ENCODE data around the gene LONP1.

LONP1 gene

GRCh38 chr19:5679289-5680083, 40.5 kb downstream of the LONP1 start:
- H4K91ac ChIP-seq (ENCODE audit: low read depth, low read length, poor library complexity): no peak overlapping the region
- H2BK15ac ChIP-seq (ENCODE audit: low read length): peak overlapping the region; percentile 25
- peak overlapping the region; percentile 89 for H3K9ac ChIP-seq (ENCODE audit: low read depth, low read length, poor library complexity)
- peaks cover 2 to 12% of the 10 kb centered on the region in 2 donors for H3K36me3 ChIP-seq (replicated peaks in 1 of 2; ENCODE audit: control insufficient read depth in 2 of 2, insufficient read depth in 2 of 2, low read length in 2 of 2)
- peak overlapping the region; percentile 92 for H3K18ac ChIP-seq (ENCODE audit: low read length)
- no peak overlapping the region for H3K14ac ChIP-seq (ENCODE audit: low read length)
- no peak overlapping the region for H3K27ac ChIP-seq (replicated peaks; ENCODE audit: low read length)
- H3K4ac ChIP-seq (ENCODE audit: low read length): no peak overlapping the region
- no peak overlapping the region for H4K8ac ChIP-seq (ENCODE audit: low read depth, low read length)
- no peaks in the 10 kb centered on the region for H3K27me3 ChIP-seq (ENCODE audit: control insufficient read depth in 3 of 3, insufficient read depth in 3 of 3, low read depth in 1 of 3, low read length in 3 of 3)
- H2AK5ac ChIP-seq (ENCODE audit: low read depth, low read length): peak overlapping the region; percentile 94
- H3K4me2 ChIP-seq (ENCODE audit: insufficient read depth, low read length, poor library complexity, severe bottlenecking): peak overlapping the region; percentile 82
- H3K4me1 ChIP-seq (ENCODE audit: control insufficient read depth in 2 of 2, insufficient read depth in 1 of 2, low read depth in 1 of 2, low read length in 2 of 2): peaks cover 10 to 23% of the 10 kb centered on the region in 2 donors
- peak overlapping the region; percentile 63 to 87 for H3K4me3 ChIP-seq (ENCODE audit: low read length in 2 of 2)
- no CpG with 5 or more reads among the region's 26 CpGs for WGBS, 2 donors (ENCODE audit: extremely low coverage in 2 of 2, insufficient read length in 2 of 2, insufficient replicate concordance in 1 of 2)
- H3K23ac ChIP-seq (ENCODE audit: low read depth, low read length, poor library complexity): peak overlapping the region; percentile 29
- DNase-seq (ENCODE audit: low spot score): no peak
- peak overlapping the region; percentile 96 for H2AFZ ChIP-seq (ENCODE audit: low read length)
- no peak overlapping the region for H2BK120ac ChIP-seq (ENCODE audit: low read depth, low read length)
- no peak overlapping the region for H2BK12ac ChIP-seq (ENCODE audit: low read length)
- H3K9me3 ChIP-seq (replicated peaks in 1 of 2; ENCODE audit: control insufficient read depth in 2 of 2, insufficient read depth in 1 of 2, low read depth in 1 of 2, low read length in 2 of 2): peaks cover 0 to 1% of the 10 kb centered on the region in 2 donors
- peak overlapping the region; percentile 2 for H2BK5ac ChIP-seq (ENCODE audit: low read length)
- peaks cover 17% of the 10 kb centered on the region for H3K79me1 ChIP-seq (ENCODE audit: low read depth, low read length)

GRCh38 chr19:5678071-5678718, 41.8 kb downstream of the LONP1 start:
- no peak overlapping the region for H2BK12ac ChIP-seq (ENCODE audit: low read length)
- H3K4me1 ChIP-seq (ENCODE audit: control insufficient read depth in 2 of 2, insufficient read depth in 1 of 2, low read depth in 1 of 2, low read length in 2 of 2): peaks cover 10 to 23% of the 10 kb centered on the region in 2 donors
- no peak overlapping the region for H3K4me3 ChIP-seq (ENCODE audit: low read length in 2 of 2)
- peaks cover 0 to 1% of the 10 kb centered on the region in 2 donors for H3K9me3 ChIP-seq (replicated peaks in 1 of 2; ENCODE audit: control insufficient read depth in 2 of 2, insufficient read depth in 1 of 2, low read depth in 1 of 2, low read length in 2 of 2)
- peak overlapping the region; percentile 75 for H2BK5ac ChIP-seq (ENCODE audit: low read length)
- no peak overlapping the region for H3K4ac ChIP-seq (ENCODE audit: low read length)
- H4K8ac ChIP-seq (ENCODE audit: low read depth, low read length): no peak overlapping the region
- no peaks in the 10 kb centered on the region for H3K27me3 ChIP-seq (ENCODE audit: control insufficient read depth in 3 of 3, insufficient read depth in 3 of 3, low read depth in 1 of 3, low read length in 3 of 3)
- H3K27ac ChIP-seq (replicated peaks; ENCODE audit: low read length): no peak overlapping the region
- H3K18ac ChIP-seq (ENCODE audit: low read length): no peak overlapping the region
- peaks cover 17% of the 10 kb centered on the region for H3K79me1 ChIP-seq (ENCODE audit: low read depth, low read length)
- no peak overlapping the region for H2BK15ac ChIP-seq (ENCODE audit: low read length)
- H4K91ac ChIP-seq (ENCODE audit: low read depth, low read length, poor library complexity): no peak overlapping the region
- peaks cover 3 to 19% of the 10 kb centered on the region in 2 donors for H3K36me3 ChIP-seq (replicated peaks in 1 of 2; ENCODE audit: control insufficient read depth in 2 of 2, insufficient read depth in 2 of 2, low read length in 2 of 2)
- no peak for DNase-seq (ENCODE audit: low spot score)
- no CpG with 5 or more reads among the region's 22 CpGs for WGBS, 2 donors (ENCODE audit: extremely low coverage in 2 of 2, insufficient read length in 2 of 2, insufficient replicate concordance in 1 of 2)
- no peak overlapping the region for H3K23ac ChIP-seq (ENCODE audit: low read depth, low read length, poor library complexity)
- no peak overlapping the region for H3K14ac ChIP-seq (ENCODE audit: low read length)
- H2AFZ ChIP-seq (ENCODE audit: low read length): no peak overlapping the region
- H3K9ac ChIP-seq (ENCODE audit: low read depth, low read length, poor library complexity): no peak overlapping the region
- H3K4me2 ChIP-seq (ENCODE audit: insufficient read depth, low read length, poor library complexity, severe bottlenecking): no peak overlapping the region
- H2BK120ac ChIP-seq (ENCODE audit: low read depth, low read length): no peak overlapping the region
- H2AK5ac ChIP-seq (ENCODE audit: low read depth, low read length): peak overlapping the region; percentile 35

GRCh38 chr19:5677580-5677979, 42.4 kb downstream of the LONP1 start:
- H3K9ac ChIP-seq (ENCODE audit: low read depth, low read length, poor library complexity): peak overlapping the region; percentile 21
- WGBS, 2 donors (ENCODE audit: extremely low coverage in 2 of 2, insufficient read length in 2 of 2, insufficient replicate concordance in 1 of 2): no CpG with 5 or more reads among the region's 9 CpGs
- H3K4me1 ChIP-seq (ENCODE audit: control insufficient read depth in 2 of 2, insufficient read depth in 1 of 2, low read depth in 1 of 2, low read length in 2 of 2): peaks cover 10 to 23% of the 10 kb centered on the region in 2 donors

GRCh38 chr19:5677136-5677535, 42.8 kb downstream of the LONP1 start:
- no peaks in the 10 kb centered on the region for H3K27me3 ChIP-seq (ENCODE audit: control insufficient read depth in 3 of 3, insufficient read depth in 3 of 3, low read depth in 1 of 3, low read length in 3 of 3)
- H3K18ac ChIP-seq (ENCODE audit: low read length): no peak overlapping the region
- no peak overlapping the region for H2AK5ac ChIP-seq (ENCODE audit: low read depth, low read length)
- no peak overlapping the region for H3K4me2 ChIP-seq (ENCODE audit: insufficient read depth, low read length, poor library complexity, severe bottlenecking)
- H3K4ac ChIP-seq (ENCODE audit: low read length): no peak overlapping the region
- no peak overlapping the region for H3K27ac ChIP-seq (replicated peaks; ENCODE audit: low read length)
- peak overlapping the region; percentile 65 for H3K23ac ChIP-seq (ENCODE audit: low read depth, low read length, poor library complexity)
- no peak overlapping the region for H2AFZ ChIP-seq (ENCODE audit: low read length)
- peaks cover 3 to 21% of the 10 kb centered on the region in 2 donors for H3K36me3 ChIP-seq (replicated peaks in 1 of 2; ENCODE audit: control insufficient read depth in 2 of 2, insufficient read depth in 2 of 2, low read length in 2 of 2)
- H2BK5ac ChIP-seq (ENCODE audit: low read length): peak overlapping the region; percentile 75
- peaks cover 0 to 1% of the 10 kb centered on the region in 2 donors for H3K9me3 ChIP-seq (replicated peaks in 1 of 2; ENCODE audit: control insufficient read depth in 2 of 2, insufficient read depth in 1 of 2, low read depth in 1 of 2, low read length in 2 of 2)
- no peak overlapping the region for H3K14ac ChIP-seq (ENCODE audit: low read length)
- H3K4me1 ChIP-seq (ENCODE audit: control insufficient read depth in 2 of 2, insufficient read depth in 1 of 2, low read depth in 1 of 2, low read length in 2 of 2): peaks cover 10 to 19% of the 10 kb centered on the region in 2 donors
- H3K4me3 ChIP-seq (ENCODE audit: low read length in 2 of 2): no peak overlapping the region
- H3K79me1 ChIP-seq (ENCODE audit: low read depth, low read length): peaks cover 17% of the 10 kb centered on the region
- WGBS, 2 donors (ENCODE audit: extremely low coverage in 2 of 2, insufficient read length in 2 of 2, insufficient replicate concordance in 1 of 2): no CpG with 5 or more reads among the region's 10 CpGs
- no peak overlapping the region for H3K9ac ChIP-seq (ENCODE audit: low read depth, low read length, poor library complexity)
- no peak overlapping the region for H4K91ac ChIP-seq (ENCODE audit: low read depth, low read length, poor library complexity)
- H2BK12ac ChIP-seq (ENCODE audit: low read length): no peak overlapping the region
- no peak overlapping the region for H2BK15ac ChIP-seq (ENCODE audit: low read length)
- no peak overlapping the region for H2BK120ac ChIP-seq (ENCODE audit: low read depth, low read length)
- H4K8ac ChIP-seq (ENCODE audit: low read depth, low read length): no peak overlapping the region
- no peak for DNase-seq (ENCODE audit: low spot score)

More at GRCh38 chr19:5677580-5677979, 42.4 kb downstream of the LONP1 start:
- H3K14ac ChIP-seq (ENCODE audit: low read length): no peak overlapping the region
- H4K8ac ChIP-seq (ENCODE audit: low read depth, low read length): no peak overlapping the region
- no peak overlapping the region for H3K4me3 ChIP-seq (ENCODE audit: low read length in 2 of 2)
- no peaks in the 10 kb centered on the region for H3K27me3 ChIP-seq (ENCODE audit: control insufficient read depth in 3 of 3, insufficient read depth in 3 of 3, low read depth in 1 of 3, low read length in 3 of 3)
- H3K9me3 ChIP-seq (replicated peaks in 1 of 2; ENCODE audit: control insufficient read depth in 2 of 2, insufficient read depth in 1 of 2, low read depth in 1 of 2, low read length in 2 of 2): peaks cover 0 to 1% of the 10 kb centered on the region in 2 donors
- no peak overlapping the region for H4K91ac ChIP-seq (ENCODE audit: low read depth, low read length, poor library complexity)
- H2AFZ ChIP-seq (ENCODE audit: low read length): no peak overlapping the region
- H3K36me3 ChIP-seq (replicated peaks in 1 of 2; ENCODE audit: control insufficient read depth in 2 of 2, insufficient read depth in 2 of 2, low read length in 2 of 2): peaks cover 3 to 21% of the 10 kb centered on the region in 2 donors
- H3K18ac ChIP-seq (ENCODE audit: low read length): no peak overlapping the region
- DNase-seq (ENCODE audit: low spot score): no peak
- H3K79me1 ChIP-seq (ENCODE audit: low read depth, low read length): peaks cover 17% of the 10 kb centered on the region
- H2BK120ac ChIP-seq (ENCODE audit: low read depth, low read length): no peak overlapping the region
- H2BK15ac ChIP-seq (ENCODE audit: low read length): no peak overlapping the region
- H3K27ac ChIP-seq (replicated peaks; ENCODE audit: low read length): no peak overlapping the region
- peak overlapping the region; percentile 65 for H3K23ac ChIP-seq (ENCODE audit: low read depth, low read length, poor library complexity)
- no peak overlapping the region for H3K4me2 ChIP-seq (ENCODE audit: insufficient read depth, low read length, poor library complexity, severe bottlenecking)
- peak overlapping the region; percentile 75 for H2BK5ac ChIP-seq (ENCODE audit: low read length)
- no peak overlapping the region for H2AK5ac ChIP-seq (ENCODE audit: low read depth, low read length)
- no peak overlapping the region for H3K4ac ChIP-seq (ENCODE audit: low read length)
- H2BK12ac ChIP-seq (ENCODE audit: low read length): no peak overlapping the region

Data from neuronal stem cell (in vitro differentiated cells).